LoVo (cell line): ENCODE measurements around the gene DLG1.

ENCODE experiments used
- DNase-seq: peaks from one replicate; pipeline ENCODE4 v3.0.0-alpha.2; 2016; ENCODE audit warnings: low spot score

DLG1 gene

DNA sequence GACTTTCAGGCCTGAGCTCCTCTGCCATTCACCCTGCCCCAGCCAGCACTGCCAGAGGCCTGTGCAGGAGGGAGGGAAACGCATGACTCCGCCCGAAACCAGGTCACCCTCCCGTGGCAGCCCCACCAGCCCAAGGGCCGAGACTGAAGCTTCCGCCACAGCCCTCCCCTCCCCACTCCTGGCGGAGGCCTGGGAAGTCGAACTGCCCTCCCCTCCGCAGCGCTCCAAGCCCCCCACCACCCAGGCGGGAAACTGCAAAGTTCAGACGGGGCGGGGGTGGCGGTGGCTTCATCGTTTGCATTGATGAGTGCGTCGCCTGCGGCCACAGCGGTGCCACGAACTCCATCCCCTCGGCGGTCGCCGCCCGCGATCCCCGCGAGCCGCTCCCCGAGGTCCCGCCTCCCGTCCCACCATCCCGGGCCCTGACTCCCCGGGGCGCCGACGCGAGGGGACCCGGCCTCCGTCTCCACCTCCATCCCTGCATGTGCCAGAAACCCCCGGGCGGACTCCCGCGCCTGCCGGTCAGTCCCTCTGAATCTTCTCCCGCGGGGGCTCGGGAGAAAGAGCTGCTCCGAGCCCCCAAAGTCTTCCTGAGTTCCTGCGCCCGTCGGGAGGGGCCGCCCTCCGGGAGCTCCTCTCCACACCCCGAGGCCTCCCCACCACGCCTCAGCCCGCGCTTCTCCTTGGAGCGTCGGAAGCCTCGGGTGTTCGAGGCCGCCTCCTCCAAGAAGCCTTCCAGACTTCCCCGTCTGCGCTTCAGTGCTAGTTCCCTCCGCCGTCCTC is 269.5 kb downstream of the DLG1 start:
- no peak for DNase-seq

DNA sequence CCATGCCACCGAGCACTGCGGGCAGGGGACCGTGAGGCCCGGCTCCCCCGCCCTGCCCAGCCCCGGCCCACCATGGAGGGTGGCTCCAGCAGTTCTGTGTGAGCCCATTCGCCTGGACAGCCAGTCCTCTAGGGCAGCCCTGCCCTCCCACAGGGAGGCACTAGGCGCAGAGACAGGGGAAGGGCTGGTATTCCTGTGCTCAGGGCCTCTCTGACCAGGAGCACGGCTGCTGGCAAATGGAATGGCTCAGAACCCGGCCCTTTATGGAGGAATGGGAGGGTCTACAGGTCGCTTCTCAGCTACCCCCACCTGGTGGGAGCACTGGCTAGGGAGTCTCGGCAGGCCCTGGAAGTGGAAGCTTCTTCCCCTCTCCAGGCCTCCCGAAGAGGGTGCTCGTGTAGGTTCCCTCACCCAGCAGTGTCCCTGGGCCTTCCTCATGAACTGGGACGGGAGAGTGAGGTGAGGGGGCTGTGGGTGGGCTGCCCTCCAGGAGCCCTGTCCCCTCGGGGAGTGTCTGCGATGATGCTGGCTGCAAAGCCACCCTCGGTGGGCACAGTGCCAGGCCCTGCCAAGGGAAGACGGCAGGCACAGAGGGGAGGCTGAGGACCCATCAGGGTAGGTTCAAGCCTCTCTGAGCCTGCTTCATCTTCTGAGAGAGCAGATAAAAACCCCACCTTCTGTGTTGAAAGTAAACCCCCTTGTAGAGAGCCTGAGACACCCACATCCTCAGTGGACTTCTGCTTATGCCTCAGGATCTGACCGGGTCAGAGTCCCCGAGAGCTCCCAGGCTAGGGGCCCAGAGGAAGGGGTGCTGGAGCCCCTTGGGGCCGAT is 270.3 kb downstream of the DLG1 start:
- DNase-seq, result no peak

DNA sequence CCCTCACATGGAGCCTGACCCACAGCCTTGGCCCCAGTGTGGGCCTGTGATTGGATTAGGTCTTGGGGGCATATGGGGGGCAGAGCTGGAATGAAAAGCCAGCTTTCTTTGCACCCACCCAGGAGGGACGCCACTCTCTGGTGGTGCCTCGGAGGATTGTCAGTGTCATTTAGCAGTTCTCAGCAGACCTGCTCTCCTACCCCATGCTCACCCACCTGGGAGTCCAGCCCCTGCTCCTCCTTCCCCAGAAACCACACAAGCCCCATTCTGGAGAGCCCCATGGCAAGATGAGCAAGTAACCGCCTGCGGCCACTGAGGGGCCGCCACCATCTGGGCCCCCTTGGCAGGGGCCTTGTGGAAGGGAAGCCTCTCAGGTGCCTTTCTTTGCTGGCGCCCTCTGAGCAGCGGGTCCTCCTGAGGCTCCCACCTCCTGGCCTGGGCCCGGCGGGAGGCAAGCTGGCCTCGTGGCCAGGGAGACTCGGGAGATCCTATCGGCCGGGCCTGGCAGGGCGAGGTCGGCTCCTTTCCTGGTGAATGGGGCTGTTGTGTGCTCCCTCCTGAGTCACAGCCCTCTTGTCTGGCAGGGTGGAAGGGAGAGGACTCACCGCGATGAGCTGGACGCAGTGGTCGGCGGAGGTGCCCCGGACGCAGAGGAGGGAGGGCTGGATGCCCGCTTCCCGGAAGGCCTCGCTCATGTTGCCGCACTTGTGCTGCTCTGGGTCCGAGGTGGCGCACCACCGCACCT is 271.1 kb downstream of the DLG1 start:
- no peak for DNase-seq

DNA sequence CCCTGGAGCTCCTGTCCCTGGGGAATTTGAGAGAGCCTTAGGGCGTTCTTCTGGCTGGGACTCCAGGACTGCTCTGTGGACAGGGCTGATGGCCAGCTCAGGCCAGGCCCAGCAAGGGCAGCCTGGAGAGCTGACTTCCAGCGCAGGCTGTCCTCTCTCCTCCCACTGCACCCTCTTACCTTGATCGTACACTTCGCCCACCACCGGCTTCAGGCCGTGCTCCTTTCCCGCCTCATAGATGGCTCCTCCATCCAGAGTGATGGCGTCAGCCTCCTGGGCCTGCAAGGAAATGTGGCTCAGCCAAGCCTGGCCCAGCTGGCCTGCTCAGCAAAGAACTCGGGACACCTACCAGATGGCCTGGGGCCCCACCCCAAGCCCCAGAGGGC is 271.9 kb downstream of the DLG1 start:
- no peak for DNase-seq

DNA sequence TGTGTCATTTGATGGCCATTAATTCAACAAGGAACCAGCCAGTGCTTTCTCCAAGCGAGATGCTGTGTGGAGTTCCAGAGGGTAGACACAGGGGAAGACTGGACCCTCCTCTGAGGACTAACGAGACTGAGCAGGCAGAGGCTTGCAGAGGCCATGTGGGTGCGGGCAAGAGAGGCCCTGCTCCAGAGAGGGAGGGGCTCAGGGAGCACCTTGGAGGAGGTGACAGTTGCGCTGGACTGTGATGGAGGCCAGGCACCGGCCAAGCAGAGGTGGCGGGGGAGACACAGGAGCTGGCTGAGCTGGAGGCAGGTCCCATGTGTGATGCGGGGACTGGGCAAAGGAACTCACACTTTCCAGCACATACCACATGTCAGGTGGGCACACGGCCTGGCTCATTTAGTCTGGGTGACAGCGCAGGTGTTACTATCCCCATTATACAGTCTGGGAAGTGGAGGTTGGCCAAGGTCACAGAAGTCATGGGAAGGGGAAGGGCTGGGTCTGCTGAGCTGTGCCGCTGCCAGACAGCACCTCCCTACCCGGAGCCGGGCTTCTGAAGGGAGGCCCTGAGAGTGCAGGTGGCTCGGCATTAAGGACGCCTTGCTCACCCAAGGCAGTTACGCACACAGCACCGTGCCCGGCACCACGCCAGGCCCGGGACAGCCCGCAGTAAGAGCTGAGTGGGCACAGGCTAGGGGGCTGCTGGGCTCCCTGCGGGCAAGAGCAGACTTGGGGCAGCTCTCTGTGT is 272.5 kb downstream of the DLG1 start:
- no peak for DNase-seq

DNA sequence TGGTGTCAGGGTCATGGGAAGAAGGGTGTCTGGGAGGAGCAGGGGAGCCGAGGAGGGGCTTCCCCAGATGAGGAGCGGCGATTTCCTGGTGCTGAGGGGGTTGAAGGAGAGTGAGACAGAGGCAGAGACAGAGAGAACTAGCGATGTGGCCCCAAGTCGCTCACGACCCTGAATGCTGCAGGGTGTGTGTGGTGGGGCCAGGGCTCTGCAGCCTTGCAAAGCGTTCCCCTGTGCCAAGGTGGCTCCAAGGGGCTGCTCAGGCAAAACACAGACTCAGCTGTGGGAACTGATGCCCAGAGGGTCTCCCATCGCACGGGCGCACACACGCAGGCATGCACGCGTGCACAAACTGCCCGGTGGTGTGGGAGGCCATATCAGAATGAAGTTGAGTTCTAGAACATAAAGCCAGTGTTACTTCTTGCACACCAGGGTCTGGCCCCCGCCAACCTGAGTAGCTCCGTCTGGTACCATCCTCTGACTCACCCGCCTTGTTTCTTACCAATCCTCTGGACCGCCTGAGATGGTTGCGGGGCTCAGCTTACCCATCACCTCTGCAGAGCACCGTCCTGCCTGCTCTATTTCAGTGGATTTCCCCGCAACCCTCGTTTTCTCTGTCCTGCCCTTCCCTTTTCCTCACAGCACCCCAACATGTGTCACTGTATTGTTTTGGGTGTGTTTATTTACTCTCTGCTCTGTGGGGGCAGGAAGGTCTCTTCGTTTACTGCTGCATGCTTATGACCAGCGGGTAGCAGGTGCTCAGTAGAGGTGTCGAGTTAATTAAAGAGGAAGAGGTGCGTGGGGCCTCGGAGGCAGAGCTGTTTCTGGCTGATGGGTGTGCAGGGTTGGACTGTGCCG is 273.3 kb downstream of the DLG1 start:
- DNase-seq, result no peak

DNA sequence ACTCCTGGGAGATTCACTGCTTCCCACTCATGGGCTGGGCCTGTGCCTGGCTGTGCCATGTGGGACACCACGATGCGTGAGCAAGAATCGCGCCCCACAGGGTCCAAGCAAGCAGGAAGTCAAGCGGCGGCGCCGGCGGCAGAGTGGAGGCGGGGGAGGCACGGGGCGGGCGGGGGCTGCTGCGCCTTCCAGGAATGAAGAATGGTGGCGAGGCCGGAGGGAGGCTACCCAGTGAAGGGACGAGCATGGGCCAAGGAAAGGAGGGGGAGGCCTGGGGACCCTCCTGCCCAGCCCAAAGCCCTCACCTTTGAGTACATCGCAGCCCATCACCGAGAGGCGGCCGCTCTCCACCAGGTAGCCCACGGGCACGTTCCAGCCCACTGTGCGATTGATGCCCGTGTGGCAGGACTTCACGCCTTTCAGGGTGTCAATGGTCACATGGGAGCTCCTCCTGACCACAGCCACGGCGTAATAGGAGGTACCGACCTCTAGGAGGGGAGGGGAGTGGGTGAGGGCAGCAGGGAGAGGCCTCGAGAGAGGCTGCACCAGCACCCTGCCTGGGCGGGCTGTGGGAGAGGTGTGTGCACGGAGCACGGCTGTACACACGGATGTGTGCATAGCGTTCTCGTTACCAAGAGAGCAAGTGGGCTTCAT is 274.3 kb downstream of the DLG1 start:
- DNase-seq, result no peak

DNA sequence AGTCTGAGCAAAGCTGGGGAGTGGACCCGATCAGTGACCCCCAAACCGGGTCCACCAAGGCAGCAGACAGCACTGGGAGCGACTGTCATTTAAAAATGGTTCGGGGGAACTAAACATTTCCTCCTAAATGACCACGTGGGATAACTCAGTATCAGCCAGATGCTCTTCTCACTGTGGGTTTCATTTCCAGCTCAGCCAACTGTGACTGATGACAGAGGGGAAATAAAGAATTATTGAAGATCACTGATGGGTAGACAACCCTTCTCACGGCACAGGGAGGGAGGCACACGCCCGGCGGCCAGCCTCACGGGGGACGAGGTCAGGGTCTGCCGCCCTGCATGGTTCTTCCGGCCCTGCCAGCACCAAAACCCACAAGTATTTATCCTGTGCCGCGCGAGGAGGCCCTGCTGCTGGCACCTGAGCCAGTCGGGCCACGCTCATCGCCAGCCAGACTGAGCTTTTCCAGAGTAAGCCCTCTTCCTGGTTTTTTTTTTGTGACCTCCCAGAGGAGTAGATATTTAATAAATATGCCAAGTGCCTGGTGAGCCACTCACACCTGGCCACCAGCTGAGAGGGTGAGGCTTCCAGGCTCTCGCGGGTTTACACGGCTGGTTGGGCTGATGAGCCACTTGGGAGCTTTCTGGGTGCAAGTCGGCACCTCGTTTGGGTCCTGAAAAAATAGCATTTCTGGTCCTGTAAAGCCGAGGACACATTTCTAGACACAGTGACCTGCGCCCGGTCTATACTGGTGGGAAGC is 275.0 kb downstream of the DLG1 start:
- DNase-seq, result no peak

DNA sequence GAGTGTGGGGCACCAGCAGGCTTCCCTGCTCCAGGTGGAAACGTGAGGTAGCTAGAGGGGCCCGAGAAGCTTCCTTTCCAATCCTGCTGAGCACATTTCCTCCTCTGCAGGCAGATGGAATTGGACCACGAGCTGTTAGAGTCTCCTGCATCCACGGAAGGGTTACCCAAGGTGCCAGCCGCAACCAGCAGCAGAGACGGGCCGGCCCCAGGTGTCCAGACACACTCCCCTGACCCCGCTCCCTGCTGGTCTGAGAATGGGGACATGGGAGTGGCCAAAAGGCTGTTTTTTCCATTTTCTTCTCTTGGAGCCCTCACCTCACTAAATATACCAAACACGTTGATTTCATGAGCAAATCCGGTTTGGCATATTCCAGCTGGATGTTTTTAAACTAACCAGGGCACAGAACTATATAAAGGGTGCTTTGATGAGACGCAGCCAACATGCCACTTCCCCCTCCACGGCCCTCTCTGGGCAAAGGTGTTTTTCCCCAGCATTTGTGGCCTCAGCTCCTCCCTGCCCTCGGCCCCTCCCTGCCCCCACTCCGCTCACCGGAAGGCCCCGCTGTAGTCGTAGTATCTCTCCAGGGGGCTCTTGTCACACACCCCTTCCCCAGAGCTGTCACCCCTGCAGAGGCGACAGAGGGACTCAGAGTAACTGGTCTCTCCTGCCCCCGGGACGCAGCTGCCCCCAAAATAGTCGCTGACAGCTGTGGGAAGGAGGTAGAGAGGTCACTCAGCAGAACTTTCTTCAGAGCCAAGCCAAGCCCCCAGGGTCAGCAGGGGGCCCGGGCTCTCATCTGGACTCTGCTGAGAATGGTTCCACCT is 275.8 kb downstream of the DLG1 start:
- DNase-seq, result no peak

DNA sequence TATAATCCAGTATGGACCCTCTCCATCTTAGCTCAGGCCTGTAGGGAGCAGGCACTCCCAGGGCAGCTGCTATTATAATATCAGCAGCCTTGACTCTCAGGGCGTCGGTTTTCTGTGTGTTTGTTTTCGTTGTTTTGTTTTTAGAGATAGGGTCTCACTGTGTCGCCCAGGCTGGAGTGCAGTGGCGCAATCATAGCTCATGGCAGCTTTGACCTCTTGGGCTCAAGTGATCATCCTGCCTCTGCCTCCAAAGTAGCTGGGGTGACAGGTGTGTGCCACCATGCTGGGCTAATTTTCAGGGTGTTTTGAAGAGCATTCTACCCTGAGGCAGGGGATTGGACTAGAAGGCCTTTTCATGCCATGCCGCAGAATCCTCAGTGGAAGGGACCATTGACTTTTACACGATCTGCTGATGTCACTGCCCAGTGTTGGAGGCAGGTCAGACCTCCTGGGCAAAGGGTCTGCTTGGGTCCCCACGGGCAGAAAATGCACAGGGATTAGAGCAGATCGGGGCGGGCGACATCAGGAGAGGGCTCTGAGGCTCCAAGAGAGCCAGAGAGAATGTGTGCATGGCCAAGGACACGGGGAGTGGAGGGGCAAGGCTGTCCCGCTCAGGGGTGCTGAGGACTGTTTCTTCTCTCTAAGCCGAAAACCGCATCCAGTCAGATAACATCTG is 276.5 kb downstream of the DLG1 start:
- no peak for DNase-seq

DNA sequence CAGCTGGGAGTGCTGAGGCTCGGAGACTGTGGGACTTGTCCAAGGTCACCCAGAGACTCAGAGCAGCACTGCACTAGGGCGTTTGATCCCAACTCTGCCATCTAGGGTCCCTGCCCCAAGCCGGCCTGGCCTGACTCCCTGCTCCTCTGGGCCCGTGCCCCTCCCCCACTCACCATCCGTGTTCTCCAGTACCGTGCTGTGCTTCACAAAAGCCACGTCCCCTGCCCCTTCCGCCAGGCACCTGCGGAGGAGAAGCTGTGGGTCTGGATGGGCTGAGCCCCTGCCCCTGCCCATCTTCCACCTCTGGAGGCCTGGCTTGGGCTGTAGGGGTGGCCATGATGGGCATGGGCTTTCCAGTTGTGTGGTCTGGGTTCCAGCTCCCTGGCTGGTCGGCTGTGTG is 277.2 kb downstream of the DLG1 start:
- DNase-seq, result no peak

DNA sequence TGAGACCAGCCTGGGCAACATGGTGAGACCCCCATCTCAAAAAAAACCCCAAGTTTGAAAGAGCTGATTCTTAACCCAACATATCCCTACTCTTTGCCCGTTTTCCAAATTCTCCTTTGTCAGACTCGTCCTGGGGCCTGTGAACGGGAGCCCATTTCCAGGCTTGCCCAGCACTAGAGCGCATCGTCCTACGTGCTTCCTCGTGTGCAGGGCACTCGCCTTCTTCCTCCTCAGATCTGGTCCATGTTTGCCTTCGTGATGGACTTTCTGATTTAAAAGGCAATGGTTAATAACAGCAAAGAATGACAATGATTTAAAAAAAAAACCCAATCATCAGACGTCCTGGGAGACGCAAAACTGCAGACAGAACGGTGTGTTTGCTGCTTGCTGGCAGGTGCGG is 278.9 kb downstream of the DLG1 start:
- no peak for DNase-seq

DNA sequence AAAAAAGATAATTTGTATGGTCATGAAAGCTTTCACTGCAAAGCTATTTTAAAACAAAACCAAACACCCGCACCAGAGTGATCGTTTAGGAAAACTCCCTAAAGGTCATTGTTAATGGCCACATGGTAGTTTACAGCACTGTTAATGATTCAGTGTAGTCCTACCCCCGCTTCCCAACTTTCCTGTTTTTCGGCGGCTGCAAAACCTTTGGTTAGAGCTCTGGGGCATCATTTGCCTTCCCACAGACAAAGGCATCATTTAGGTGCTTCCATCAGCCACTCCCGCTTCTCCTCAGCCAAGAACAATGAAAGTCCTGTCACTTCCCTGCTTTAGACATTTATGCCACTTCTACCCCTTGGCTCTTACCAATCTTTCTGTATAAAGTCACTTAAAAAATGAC is 279.4 kb downstream of the DLG1 start:
- DNase-seq, result no peak

DNA sequence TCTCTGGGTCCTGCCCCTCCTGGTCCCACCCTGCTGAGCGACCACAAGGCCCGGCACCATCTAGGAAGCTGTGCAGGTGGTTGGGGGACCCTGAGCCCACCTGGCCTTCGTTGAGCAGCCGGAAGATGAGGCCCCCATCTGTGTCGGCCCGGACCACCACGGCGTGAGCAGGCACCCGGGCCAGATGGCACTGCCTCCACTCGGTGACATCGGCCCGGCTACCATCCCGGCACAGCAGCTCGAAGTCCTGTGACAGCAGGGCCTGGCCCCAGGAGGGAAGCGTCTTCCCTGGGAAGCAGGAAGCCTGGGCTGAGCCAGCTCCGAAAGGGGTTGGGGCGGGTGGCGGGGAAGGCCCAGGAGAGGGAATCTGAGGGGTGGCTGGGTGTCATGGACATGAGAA is 281.4 kb downstream of the DLG1 start:
- no peak for DNase-seq

DNA sequence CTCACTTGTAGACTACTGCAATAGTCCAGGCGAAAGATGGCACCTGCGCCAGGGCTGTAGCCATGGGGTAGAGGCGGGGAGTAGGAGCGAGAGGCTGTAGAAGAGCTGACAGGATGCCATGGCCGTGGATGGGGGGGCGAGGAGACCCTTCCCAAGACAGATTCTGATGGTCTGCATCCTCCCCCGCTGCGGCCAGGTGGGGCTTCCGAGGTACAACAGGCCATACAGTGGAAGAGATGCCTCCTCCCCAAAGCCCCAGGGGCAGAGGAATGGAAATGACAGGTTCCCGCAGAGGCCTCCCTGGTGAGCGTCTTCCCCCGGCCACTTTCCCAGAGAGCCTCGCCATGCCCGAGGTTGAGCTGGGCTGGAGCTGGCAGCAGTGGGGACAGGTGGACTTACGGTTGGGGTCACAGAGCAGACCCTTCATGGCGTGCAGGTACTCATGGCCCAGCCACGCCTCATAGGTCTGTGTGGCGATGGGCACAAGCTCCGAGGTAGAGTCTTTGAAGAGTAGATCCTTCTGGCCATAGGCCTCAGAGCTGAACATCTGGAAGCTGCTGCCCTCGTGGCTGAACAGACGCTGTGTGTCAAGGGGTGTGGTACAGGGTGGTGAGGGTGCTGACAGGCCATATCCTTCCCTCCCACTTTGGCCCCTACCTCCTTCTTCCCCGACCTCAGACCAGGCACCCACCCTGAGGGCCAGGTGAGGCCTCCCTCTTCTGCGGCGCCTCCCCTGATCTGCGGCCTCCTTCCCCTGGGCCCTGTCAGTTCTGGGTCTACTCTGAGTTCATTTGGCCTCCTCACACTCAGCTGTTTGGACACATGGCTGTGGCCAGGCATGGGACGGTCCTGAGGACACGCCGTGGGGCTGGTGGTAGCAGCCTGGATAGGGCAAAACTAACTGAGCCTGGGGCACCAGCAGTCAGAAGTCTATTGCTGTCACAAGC is 282.3 kb downstream of the DLG1 start:
- no peak for DNase-seq

DNA sequence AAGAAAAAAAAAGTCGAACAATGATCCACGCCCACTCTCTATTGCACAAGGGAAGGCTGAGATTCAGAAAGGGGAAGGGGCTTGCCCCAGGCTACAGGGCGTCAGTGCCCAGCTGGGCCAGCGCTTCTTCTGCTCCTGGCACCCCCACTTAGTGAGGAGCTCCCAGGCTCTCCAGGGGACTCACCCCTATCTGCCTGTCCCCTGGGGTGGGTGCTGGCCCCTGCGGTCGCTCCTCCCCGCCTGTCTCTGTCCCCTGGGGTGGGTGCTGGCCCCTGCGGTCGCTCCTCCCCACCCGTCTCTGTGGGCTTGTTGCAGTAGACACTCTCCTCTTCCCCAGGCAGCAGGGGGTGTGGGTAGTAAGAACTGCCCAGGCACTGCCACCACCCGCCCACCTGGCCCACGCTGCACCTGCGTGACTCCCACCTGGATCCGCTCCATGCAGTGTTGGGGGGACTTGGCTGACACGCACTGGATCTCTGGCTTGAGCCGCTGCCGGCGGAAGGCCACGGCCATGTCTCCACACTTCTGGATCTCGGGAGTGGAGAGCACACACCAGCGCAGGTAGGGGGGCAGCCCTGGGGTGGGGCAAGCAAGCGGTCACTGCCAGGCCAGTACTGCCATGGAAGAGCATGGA is 283.4 kb downstream of the DLG1 start:
- no peak for DNase-seq

DNA sequence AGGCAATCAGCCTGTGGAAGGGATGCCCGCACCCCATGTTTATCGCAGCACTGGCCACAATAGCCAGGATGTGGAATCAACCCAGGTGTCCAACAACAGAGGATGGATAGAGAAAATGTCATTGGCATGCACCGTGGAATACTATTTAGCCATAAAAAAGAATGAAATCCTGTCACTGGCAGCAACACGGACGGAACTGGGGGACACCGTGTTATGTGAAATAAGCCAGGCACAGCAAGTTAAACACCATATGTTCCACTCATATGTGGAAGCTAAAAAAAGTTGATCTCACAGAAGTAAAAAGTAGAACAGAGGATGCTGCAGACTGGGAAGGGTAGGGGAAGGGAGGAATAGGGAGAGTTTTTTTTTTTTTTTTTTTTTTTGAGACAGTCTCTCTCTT is 284.4 kb downstream of the DLG1 start:
- no peak for DNase-seq
